Peyer's patch (tissue), 4 donors: ENCODE measurements around the gene TIMM10B.
"Not testable (repeated sequence)": the region's sequence is repeated elsewhere in the genome, so short reads cannot be mapped to it uniquely, and the experiment has no call there.

ENCODE experiments used
- POLR2A ChIP-seq, 2 donors: fragments of 450-650 bp; IDR thresholded peaks; one replicate each; pipeline ENCODE4 v1.5.1; 2017; ENCODE audit warnings: antibody characterized with exemption in 2 of 2, mild to moderate bottlenecking in 2 of 2, moderate library complexity in 2 of 2
- TF ChIP-seq, protein P1 (sequence below), 6 experiments: fragments of 450-650 bp in 4 of 6; fragments of 200-600 bp in 2 of 6; sonication (generic) in 1 of 6; IDR thresholded peaks; one replicate each; pipeline ENCODE4 v1.5.1; 2017 to 2019; ENCODE audit warnings: antibody characterized with exemption in 6 of 6, mild to moderate bottlenecking in 3 of 6, moderate library complexity in 1 of 6

DNA sequence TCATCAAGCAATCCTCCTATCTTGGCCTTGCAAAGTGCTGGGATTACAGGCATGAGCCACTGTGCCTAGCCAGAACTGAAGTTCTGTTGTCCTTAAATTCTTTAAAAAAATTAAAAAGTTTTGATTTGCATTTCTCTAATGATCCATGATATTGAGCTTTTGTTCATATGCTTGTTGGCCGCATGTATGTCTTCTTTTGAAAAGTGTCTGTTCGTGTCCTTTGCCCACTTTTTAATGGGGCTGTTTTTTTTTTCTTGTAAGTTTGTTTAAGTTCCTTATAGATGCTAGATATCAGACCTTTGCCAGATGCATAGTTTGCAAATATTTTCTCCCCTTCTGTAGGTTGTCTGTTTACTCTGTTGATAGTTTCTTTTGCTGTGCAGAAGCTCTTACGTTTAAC is 40.6 kb downstream of the TIMM10B start:
- TF ChIP-seq, protein P1, sequence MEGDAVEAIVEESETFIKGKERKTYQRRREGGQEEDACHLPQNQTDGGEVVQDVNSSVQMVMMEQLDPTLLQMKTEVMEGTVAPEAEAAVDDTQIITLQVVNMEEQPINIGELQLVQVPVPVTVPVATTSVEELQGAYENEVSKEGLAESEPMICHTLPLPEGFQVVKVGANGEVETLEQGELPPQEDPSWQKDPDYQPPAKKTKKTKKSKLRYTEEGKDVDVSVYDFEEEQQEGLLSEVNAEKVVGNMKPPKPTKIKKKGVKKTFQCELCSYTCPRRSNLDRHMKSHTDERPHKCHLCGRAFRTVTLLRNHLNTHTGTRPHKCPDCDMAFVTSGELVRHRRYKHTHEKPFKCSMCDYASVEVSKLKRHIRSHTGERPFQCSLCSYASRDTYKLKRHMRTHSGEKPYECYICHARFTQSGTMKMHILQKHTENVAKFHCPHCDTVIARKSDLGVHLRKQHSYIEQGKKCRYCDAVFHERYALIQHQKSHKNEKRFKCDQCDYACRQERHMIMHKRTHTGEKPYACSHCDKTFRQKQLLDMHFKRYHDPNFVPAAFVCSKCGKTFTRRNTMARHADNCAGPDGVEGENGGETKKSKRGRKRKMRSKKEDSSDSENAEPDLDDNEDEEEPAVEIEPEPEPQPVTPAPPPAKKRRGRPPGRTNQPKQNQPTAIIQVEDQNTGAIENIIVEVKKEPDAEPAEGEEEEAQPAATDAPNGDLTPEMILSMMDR (IDR thresholded peaks at IDR 0.05), result not testable (repeated sequence)
- not testable (repeated sequence) for TF ChIP-seq POLR2A (IDR thresholded peaks at IDR 0.05)
